H1 (cell line): ENCODE measurements around the gene RASA4. TPM values are rescaled to one million over a fixed set of nuclear protein-coding genes. Genes with fewer than 3 reads are reported as not detected.
"Not testable (repeated sequence)": the region's sequence is repeated elsewhere in the genome, so short reads cannot be mapped to it uniquely, and the experiment has no call there.

Experiments
- CTCF ChIA-PET: fragments of 300-600 bp; sonication (Branson Sonifier 250); formaldehyde crosslinking; loops from one replicate; lab custom pipeline; 2021; ENCODE audit not compliant: partially characterized antibody; lab: Charles Lee
- POLR2A ChIA-PET: fragments of 300-600 bp; sonication (Branson Sonifier 250); formaldehyde crosslinking; loops from one replicate; lab custom pipeline; 2021; ENCODE audit warnings: inconsistent platforms; ENCODE audit not compliant: partially characterized antibody; lab: Charles Lee
- DNase-seq, 2 experiments: peaks; one replicate each; pipeline versions ENCODE4 v3.0.0 to v3.0.0-alpha.2; 2010 to 2022; ENCODE audit warnings: low spot score in 2 of 2, low read depth in 1 of 2, mixed read lengths in 1 of 2
- FAIRE-seq: peaks from 2 replicates; lab custom pipeline; 2011; peaks lifted over from hg19 to GRCh38; lab: Jason Lieb, UNC
- H2AFZ ChIP-seq: 2 replicates; pipeline ENCODE4 v1.8.1; 2012; ENCODE audit warnings: low read length, inconsistent platforms
- H2AK5ac ChIP-seq: 2 replicates; pipeline ENCODE4 v1.6.1; 2013; ENCODE audit warnings: low read depth, low read length
- H2BK120ac ChIP-seq: replicated peaks from 2 replicates; pipeline ENCODE3; 2013; ENCODE audit warnings: low read depth, low read length, inconsistent platforms
- H2BK12ac ChIP-seq: 2 replicates; pipeline ENCODE4 v1.6.1; 2013; ENCODE audit warnings: low read depth, low read length
- H2BK15ac ChIP-seq: 2 replicates; pipeline ENCODE4 v1.6.1; 2013; ENCODE audit warnings: low read length
- H2BK20ac ChIP-seq: 2 replicates; pipeline ENCODE4 v1.6.1; 2013; ENCODE audit warnings: low read length
- H2BK5ac ChIP-seq: 2 replicates; pipeline ENCODE4 v1.6.1; 2013; ENCODE audit warnings: low read depth, low read length
- H3K14ac ChIP-seq: 2 replicates; pipeline ENCODE4 v1.6.1; 2013; ENCODE audit warnings: inconsistent platforms; ENCODE audit not compliant: insufficient read length
- H3K18ac ChIP-seq: 2 replicates; pipeline ENCODE4 v1.6.1; 2013; ENCODE audit warnings: low read length; ENCODE audit errors: extremely low read depth
- H3K23ac ChIP-seq: 2 replicates; pipeline ENCODE4 v1.6.1; 2013; ENCODE audit warnings: inconsistent platforms; ENCODE audit not compliant: insufficient read length
- H3K23me2 ChIP-seq: 2 replicates; pipeline ENCODE4 v1.6.1; 2013; ENCODE audit warnings: low read depth, low read length
- H3K27ac ChIP-seq: 2 replicates; pipeline ENCODE4 v1.6.1; 2011; ENCODE audit warnings: low read depth, low read length, inconsistent platforms
- H3K27me3 ChIP-seq, 4 experiments: replicated peaks in 1 of 4; 1 replicate in 1 of 4; 2 replicates in 3 of 4; pipeline versions ENCODE4 v1.6.1 to v1.8.1; 2011 to 2013; ENCODE audit warnings: low read length in 3 of 4, mild to moderate bottlenecking in 3 of 4, inconsistent platforms in 2 of 4, mixed read lengths in 2 of 4, moderate library complexity in 1 of 4; ENCODE audit not compliant: control insufficient read depth in 3 of 4, insufficient read depth in 3 of 4; ENCODE audit errors: extremely low read depth in 1 of 4
- H3K36me3 ChIP-seq, 4 experiments: 2 replicates each; pipeline versions ENCODE4 v1.6.1 to v1.8.1; 2011 to 2013; ENCODE audit warnings: mild to moderate bottlenecking in 4 of 4, low read length in 3 of 4, moderate library complexity in 2 of 4, control low read depth in 1 of 4, inconsistent platforms in 1 of 4; ENCODE audit not compliant: insufficient read depth in 4 of 4, control insufficient read depth in 2 of 4
- H3K4ac ChIP-seq: replicated peaks from 2 replicates; pipeline ENCODE3; 2013; ENCODE audit warnings: low read length, low read depth, mixed read lengths, inconsistent platforms; ENCODE audit not compliant: insufficient read length
- H3K4me1 ChIP-seq, 4 experiments: replicated peaks in 1 of 4; 1 replicate in 1 of 4; 2 replicates in 3 of 4; pipeline versions ENCODE4 v1.6.1 to v1.8.1; 2011 to 2013; ENCODE audit warnings: low read length in 3 of 4, inconsistent platforms in 2 of 4, mixed read lengths in 1 of 4; ENCODE audit not compliant: insufficient read depth in 4 of 4, control insufficient read depth in 3 of 4
- H3K4me2 ChIP-seq, 2 experiments: 2 replicates each; pipeline versions ENCODE4 v1.6.1 to v1.8.1; 2011 to 2013; ENCODE audit warnings: low read depth in 2 of 2, low read length in 2 of 2, control low read depth in 1 of 2, inconsistent platforms in 1 of 2, mild to moderate bottlenecking in 1 of 2; ENCODE audit not compliant: insufficient read depth in 1 of 2
- H3K4me3 ChIP-seq, 4 experiments: fragments of 200-600, 300-600 bp in 1 of 4; sonication (generic), shearing (Covaris generic), sonication (Bioruptor Twin) in 1 of 4; 2 replicates each; pipeline versions ENCODE4 v1.5.1 to v1.8.1; 2011 to 2016; ENCODE audit warnings: low read length in 4 of 4, low read depth in 3 of 4, control low read depth in 2 of 4, inconsistent platforms in 2 of 4, mild to moderate bottlenecking in 2 of 4, mixed read lengths in 1 of 4, moderate library complexity in 1 of 4; ENCODE audit not compliant: insufficient read depth in 2 of 4; ENCODE audit errors: extremely low read depth in 1 of 4
- H3K56ac ChIP-seq: replicated peaks from 2 replicates; pipeline ENCODE3; 2013; ENCODE audit warnings: low read depth, mild to moderate bottlenecking, mixed read lengths, low read length, inconsistent platforms; ENCODE audit not compliant: insufficient read length
- H3K79me1 ChIP-seq: 2 replicates; pipeline ENCODE4 v1.6.1; 2013; ENCODE audit warnings: low read depth, low read length, control low read depth
- H3K79me2 ChIP-seq, 2 experiments: 2 replicates each; pipeline versions ENCODE4 v1.6.1 to v1.8.1; 2012 to 2013; ENCODE audit warnings: low read length in 2 of 2, mild to moderate bottlenecking in 2 of 2, inconsistent platforms in 1 of 2; ENCODE audit not compliant: insufficient read depth in 2 of 2, control insufficient read depth in 1 of 2
- H3K9ac ChIP-seq, 4 experiments: replicated peaks in 1 of 4; 1 replicate in 1 of 4; 2 replicates in 3 of 4; pipeline versions ENCODE4 v1.6.1 to v1.8.1; 2011 to 2013; ENCODE audit warnings: low read depth in 3 of 4, low read length in 3 of 4, control low read depth in 2 of 4, mild to moderate bottlenecking in 2 of 4, moderate library complexity in 2 of 4, inconsistent platforms in 1 of 4; ENCODE audit errors: extremely low read depth in 1 of 4
- H3K9me3 ChIP-seq, 2 experiments: 2 replicates each; pipeline versions ENCODE4 v1.6.1 to v1.8.1; 2012 to 2013; ENCODE audit warnings: mild to moderate bottlenecking in 2 of 2, moderate library complexity in 2 of 2, control low read depth in 1 of 2, inconsistent platforms in 1 of 2, low read depth in 1 of 2, low read length in 1 of 2, mixed read lengths in 1 of 2; ENCODE audit not compliant: insufficient read depth in 2 of 2
- H4K20me1 ChIP-seq, 2 experiments: replicated peaks in 1 of 2; 2 replicates each; pipeline versions ENCODE3 to v1.8.1; 2011 to 2013; ENCODE audit warnings: inconsistent platforms in 2 of 2, low read length in 2 of 2, mild to moderate bottlenecking in 1 of 2; ENCODE audit not compliant: insufficient read depth in 2 of 2, control insufficient read depth in 1 of 2
- H4K5ac ChIP-seq: 2 replicates; pipeline ENCODE4 v1.6.1; 2013; ENCODE audit warnings: low read length, low read depth, mixed read lengths, inconsistent platforms; ENCODE audit not compliant: insufficient read length
- H4K8ac ChIP-seq: 2 replicates; pipeline ENCODE4 v1.8.0; 2013; ENCODE audit warnings: mild to moderate bottlenecking, moderate library complexity, low read length, inconsistent platforms; ENCODE audit not compliant: insufficient read depth; ENCODE audit errors: extremely low read depth
- H4K91ac ChIP-seq: replicated peaks from 2 replicates; pipeline ENCODE3; 2013; ENCODE audit warnings: low read length, mixed read lengths, inconsistent platforms; ENCODE audit not compliant: insufficient read length
- WGBS, 2 experiments: shearing (Covaris generic) in 1 of 2; methylation state at CpG; one replicate each; pipeline versions ENCODE4 v1.1.6 to v1.1.7; 2013 to 2015; ENCODE audit warnings: low lambda C conversion rate in 2 of 2, mixed read lengths in 2 of 2, inconsistent platforms in 1 of 2, low coverage in 1 of 2, missing lambda C conversion rate in 1 of 2; ENCODE audit not compliant: insufficient replicate concordance in 2 of 2, insufficient coverage in 1 of 2, insufficient read length in 1 of 2; ENCODE audit errors: extremely low coverage in 1 of 2, missing lambda C conversion rate in 1 of 2; 5-methylcytosine and 5-hydroxymethylcytosine counted together
- polyA plus RNA-seq, 7 experiments: library from polyadenylated mRNA; depleted of rRNA in 3 of 7; stranded (reverse) in 5 of 7; unstranded in 2 of 7; fragments of >200 nt in 5 of 7; fragments of 200-250 nt in 2 of 7; gene quantifications; 1 replicate in 5 of 7; 2 replicates in 1 of 7; 4 replicates in 1 of 7; pipeline versions ENCODE4 v1.2.1 to v1.2.3, GENCODE V29; 2011 to 2013; ENCODE audit warnings: missing spikeins in 2 of 7, mixed read lengths in 2 of 7
- total RNA-seq: library from RNA; stranded (reverse); fragmentation: NEBNext Ultra II Directional; extraction: Animal tissue kit (Norgen Biotek cat#: 25700); gene quantifications from 2 replicates; pipeline ENCODE4 v1.2.1, GENCODE V29; 2021

RASA4 gene
- total and polyA plus RNA-seq, 2 of the 8 experiments (the other 6 are each of a cell fraction or from before 2014, with no cell fraction given): 19.6 to 23.4 TPM

GRCh38 chr7:102535062-102535615 lies 81.4 kb downstream of the RASA4 start:
- H3K27ac ChIP-seq, H3K4me2 ChIP-seq, H3K18ac ChIP-seq, H3K79me2 ChIP-seq, H3K9me3 ChIP-seq, H2AFZ ChIP-seq, H3K36me3 ChIP-seq, H3K23me2 ChIP-seq, H3K56ac ChIP-seq, H2BK15ac ChIP-seq, H4K20me1 ChIP-seq, H3K4ac ChIP-seq, H3K14ac ChIP-seq, H3K79me1 ChIP-seq, CTCF ChIA-PET, H2BK12ac ChIP-seq, H4K8ac ChIP-seq, H3K4me1 ChIP-seq, H2AK5ac ChIP-seq, H3K9ac ChIP-seq, H3K23ac ChIP-seq, POLR2A ChIA-PET, H3K27me3 ChIP-seq, H2BK20ac ChIP-seq, H4K91ac ChIP-seq, H2BK120ac ChIP-seq, FAIRE-seq, H2BK5ac ChIP-seq, H3K4me3 ChIP-seq, H4K5ac ChIP-seq: not testable (repeated sequence)
- DNase-seq: peak in 1 of 2 experiments; percentile 37
- WGBS, 2 experiments: 91% methylated on average over 3 of the region's 8 CpGs; no CpG with 5 or more reads in 1 of the 2 experiments

- H2AFZ ChIP-seq, H4K91ac ChIP-seq, H3K14ac ChIP-seq, H3K27ac ChIP-seq, H3K23me2 ChIP-seq, CTCF ChIA-PET, H2BK15ac ChIP-seq, H3K9ac ChIP-seq, H2AK5ac ChIP-seq, H2BK20ac ChIP-seq, H3K27me3 ChIP-seq, H2BK120ac ChIP-seq, H3K4me3 ChIP-seq, H4K20me1 ChIP-seq, H4K8ac ChIP-seq, H3K9me3 ChIP-seq, H3K36me3 ChIP-seq, H3K23ac ChIP-seq, H3K56ac ChIP-seq, H3K4me2 ChIP-seq, FAIRE-seq, H3K4ac ChIP-seq, H2BK5ac ChIP-seq, H2BK12ac ChIP-seq, H3K79me2 ChIP-seq, H3K79me1 ChIP-seq, H4K5ac ChIP-seq, POLR2A ChIA-PET, H3K18ac ChIP-seq, H3K4me1 ChIP-seq: not testable (repeated sequence)
- peak in 1 of 2 experiments; percentile 45 for DNase-seq
- 91% methylated on average over 2 of the region's 2 CpGs; no CpG with 5 or more reads in 1 of the 2 experiments for WGBS, 2 experiments
Observed at GRCh38 chr7:102532127-102532526, 84.4 kb downstream of the RASA4 start.
